HG03558 (cell line): ENCODE data around the gene UBE2I.

Source experiments
- ATAC-seq: cut with Tn5 transposase; IDR thresholded peaks from one replicate; pipeline ENCODE4 v1.9.1; 2021; ENCODE audit warnings: moderate number of reproducible peaks; ENCODE audit not compliant: unreplicated experiment; ENCODE audit errors: extremely low read depth

UBE2I gene

DNA sequence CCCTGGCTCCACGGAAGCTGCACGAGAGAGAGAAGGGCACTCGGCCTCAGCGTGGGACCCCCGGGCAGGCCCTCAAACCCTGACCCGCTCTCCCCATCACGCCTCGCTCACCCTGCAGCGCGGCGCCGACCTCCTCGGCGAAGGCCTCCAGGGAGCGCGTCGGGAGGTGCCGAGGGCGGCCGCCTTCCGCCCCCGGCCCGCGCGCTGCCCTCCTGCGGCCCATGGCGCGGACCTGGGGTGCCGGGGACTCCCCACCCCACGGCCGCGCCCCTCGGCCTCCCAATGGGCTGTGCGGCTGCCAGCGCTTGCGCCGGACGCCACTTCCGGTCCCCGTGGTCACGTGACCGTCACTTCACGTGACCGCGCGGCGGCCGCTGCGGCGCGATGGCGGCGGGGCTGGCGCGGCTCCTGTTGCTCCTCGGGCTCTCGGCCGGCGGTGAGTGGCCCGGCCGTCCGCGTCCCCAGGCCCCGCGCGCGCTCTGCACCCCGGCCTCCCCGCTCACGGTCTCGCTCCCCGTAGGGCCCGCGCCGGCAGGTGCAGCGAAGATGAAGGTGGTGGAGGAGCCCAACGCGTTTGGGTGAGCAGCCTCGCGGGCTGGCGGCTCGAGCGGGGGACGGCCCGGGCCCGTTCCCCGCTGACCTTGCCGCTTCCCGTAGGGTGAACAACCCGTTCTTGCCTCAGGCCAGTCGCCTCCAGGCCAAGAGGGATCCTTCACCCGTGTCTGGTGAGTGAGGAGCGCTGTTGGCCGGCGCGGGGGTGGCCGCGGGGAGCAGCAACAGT is 42.3 kb downstream of the UBE2I start, which contains the start of the genes GNPTG and TSR3:
Gene GNPTG (plus strand): TSS at position 350 of the 781 bp plus-strand sequence. CDS start 35 bp downstream, at position 385.
Gene TSR3 (minus strand): TSS at position 297 of the 781 bp plus-strand sequence. CDS start 74 bp downstream, at position 223.
- no peak for ATAC-seq

DNA sequence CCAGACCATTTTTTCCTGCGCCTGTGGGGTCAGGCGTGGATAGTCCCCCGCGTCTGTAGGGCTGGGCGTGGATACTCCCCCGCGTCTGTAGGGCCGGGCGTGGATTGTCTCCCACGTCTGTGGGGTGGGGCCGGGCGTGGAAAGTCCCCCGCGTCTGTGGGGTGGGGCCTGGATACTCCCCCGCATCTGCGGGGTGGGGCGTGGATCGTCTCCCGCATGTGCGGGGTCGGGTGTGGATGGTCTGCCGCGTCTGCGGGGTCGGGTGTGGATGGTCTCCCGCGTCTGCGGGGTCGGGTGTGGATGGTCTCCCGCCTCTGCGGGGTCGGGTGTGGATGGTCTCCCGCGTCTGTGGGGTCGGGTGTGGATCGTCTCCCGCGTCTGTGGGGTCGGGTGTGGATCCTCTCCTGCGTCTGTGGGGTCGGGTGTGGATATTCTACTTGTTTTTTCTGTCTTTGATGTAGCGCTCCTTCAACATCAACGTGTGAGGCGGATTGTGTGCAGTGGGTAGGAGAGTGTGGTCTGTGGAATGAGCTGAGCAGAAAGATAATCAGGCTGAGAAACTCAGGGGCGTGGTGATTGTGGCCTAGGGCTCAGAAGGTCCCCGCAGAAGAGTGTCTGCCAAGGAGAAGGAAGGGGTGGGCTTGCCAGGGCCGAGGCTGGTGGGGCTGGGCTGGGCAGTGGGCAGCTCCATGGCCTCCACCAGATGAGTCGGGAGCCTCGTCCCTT is 45.5 kb downstream of the UBE2I start:
- ATAC-seq: no peak

DNA sequence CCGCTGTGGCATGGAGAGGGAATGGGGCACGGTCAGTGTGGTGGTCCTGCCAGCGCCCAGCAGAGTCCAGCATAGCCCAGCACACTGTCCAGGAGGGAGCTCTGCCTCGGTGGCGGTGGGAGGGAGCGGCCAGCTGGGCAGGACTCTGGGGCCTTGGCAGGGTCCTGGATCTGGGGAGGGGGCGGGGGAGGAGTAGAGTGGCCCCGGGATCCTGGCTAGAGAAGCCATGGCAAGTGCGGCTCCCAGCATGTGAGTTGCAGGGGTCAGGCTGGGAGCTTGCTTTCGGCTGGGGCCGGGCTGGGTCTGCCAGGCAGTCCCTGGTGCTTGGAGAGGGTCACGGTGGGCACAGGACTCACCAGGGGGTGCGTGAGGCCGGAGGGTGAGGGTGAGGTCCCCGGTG is 46.2 kb downstream of the UBE2I start:
- ATAC-seq: no peak

DNA sequence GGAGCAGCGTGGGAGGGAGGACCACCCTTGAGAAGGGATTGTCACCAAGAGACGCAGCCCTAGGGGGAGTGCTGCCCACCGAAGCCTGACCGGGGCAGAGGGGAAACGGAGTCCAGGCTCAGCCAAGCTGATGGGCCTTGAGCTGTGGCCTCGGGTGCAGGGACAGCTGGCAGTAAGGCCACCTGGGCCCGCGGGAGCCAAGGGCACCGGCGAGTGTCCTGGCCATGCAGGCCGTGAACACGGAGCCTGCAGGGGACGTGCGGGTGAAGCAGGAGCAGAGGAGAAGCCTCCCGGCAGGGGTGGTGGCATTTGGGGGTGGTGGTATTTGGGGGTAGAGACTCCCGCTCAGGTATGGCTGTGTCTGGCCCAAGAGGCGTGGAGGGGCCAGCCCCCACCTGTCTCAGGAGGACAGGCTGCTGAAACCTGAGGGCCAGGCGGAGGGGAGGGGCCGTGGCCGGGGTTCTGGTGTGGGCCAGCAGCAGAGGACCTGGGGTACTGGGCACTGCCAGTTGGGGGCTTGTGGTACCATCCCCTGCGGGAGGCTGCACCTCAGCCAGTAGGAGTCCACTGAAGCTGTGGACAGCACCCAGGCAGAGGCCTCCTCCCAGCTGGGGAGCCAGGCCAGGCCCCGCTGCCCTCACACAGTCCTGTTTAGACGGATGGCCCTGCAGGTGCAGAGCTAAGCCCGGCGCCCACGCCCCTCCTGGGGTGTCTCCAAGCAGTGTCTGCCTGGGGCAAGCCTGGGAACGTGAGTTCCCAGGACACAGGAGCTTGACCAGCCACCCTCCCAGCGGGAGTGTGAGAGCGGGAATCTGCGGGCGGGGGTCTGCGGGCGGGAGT is 46.8 kb downstream of the UBE2I start:
- ATAC-seq: no peak

DNA sequence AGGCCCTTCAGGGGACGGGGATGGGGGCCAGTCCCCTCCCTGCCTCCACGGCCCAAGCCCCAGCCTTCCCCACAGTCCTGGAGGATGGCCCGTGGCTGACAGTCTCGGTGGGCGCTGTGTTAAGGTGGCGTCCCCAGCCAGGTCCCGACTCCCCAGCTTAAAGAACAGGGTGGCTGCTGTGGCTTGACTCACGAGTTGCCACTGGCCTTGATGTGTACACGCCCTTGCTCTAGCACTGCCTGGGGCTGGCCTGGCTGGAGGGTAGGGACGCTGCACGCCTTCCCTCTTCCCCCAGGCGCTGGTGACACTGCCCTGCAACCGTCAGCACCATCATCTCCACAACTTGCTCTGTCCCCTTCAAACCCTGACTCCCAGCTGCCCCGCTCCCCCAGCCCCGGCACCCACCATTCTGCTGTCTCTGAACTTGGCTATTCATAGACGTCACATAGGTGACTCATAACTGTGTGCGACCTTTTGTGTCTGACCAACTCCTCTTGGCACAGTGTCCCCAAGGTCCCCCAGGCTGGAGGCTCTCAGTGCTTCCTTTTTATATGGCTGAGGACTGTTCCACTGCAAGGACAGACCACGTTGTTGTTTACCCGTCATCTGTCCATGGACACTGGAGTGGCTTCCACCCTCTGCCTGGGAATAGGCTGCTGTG is 48.6 kb downstream of the UBE2I start:
- no peak for ATAC-seq

DNA sequence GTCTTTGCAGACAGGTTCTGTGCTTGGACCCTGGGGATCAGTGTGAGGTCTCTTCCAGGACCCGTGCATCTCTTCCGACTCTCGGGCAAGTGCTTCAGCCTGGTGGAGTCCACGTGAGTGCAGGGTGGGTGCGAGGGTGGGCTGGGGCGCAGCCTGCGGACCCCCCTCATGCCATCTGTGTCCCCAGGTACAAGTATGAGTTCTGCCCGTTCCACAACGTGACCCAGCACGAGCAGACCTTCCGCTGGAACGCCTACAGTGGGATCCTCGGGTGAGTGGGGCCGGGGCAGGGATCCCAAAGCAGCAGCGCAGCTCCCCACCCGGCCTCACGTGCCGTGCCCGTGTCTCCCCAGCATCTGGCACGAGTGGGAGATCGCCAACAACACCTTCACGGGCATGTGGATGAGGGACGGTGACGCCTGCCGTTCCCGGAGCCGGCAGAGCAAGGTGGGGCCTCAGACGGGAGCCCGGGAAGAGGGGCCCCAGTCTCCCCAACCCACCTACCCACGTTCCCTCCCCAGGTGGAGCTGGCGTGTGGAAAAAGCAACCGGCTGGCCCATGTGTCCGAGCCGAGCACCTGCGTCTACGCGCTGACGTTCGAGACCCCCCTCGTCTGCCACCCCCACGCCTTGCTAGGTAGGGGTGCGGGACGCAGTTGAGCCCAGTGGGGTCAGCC is 52.4 kb downstream of the UBE2I start:
- no peak for ATAC-seq

DNA sequence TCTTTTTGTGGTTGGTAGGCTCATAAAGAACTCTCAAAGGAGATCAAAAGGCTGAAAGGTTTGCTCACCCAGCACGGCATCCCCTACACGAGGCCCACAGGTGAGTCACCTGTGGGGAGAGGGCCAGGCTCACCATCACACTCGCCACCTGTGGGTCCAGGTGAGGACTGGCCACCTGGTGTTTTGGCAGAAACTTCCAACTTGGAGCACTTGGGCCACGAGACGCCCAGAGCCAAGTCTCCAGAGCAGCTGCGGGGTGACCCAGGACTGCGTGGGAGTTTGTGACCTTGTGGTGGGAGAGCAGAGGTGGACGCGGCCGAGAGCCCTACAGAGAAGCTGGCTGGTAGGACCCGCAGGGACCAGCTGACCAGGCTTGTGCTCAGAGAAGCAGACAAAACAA is 53.4 kb downstream of the UBE2I start:
- no peak for ATAC-seq

DNA sequence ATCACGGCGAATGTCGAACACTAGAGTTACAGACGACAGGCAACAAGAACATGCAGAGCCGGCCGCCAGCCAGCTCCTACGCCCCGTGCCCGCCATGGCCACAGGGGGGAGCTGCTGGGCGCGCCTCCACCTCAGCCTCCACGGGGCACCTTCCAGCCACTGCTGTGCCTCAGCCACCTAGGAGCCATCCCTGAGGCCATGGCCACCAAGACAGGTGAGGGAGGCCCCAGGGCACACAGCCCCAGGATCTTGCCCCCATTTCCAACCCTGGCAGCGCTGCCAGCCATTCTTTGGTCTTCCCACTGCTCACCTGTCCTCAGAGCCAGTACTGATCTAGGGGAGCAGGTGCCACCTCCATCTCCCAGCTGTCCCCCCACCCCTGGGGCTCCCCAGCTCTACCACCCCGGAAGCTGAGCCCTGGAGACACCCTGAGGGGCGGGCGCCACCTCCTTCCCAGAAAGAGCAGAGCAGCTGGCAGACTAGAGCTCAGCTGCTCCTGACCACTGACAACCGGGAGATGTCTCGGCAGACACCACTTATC is 54.1 kb downstream of the UBE2I start:
- ATAC-seq: no peak

DNA sequence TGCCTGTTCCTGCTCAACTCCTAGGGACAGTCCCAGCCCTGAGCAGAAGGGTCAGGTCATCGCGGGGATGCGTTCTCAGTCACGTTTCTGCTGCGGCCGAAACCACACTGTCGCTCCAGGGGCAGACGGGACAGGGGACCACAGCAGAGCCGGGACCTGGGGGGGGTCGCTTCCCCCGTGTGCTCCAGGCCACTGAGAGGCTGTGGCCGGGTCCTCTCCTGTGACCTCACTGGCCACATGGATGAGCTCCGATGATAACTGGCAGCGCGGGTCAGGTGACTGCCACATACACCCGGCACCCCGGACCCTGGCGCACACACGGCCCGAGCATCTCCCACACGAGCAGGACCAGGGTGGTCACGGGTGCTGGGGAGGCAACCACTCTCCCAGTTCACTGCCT is 55.1 kb downstream of the UBE2I start:
- ATAC-seq: no peak

DNA sequence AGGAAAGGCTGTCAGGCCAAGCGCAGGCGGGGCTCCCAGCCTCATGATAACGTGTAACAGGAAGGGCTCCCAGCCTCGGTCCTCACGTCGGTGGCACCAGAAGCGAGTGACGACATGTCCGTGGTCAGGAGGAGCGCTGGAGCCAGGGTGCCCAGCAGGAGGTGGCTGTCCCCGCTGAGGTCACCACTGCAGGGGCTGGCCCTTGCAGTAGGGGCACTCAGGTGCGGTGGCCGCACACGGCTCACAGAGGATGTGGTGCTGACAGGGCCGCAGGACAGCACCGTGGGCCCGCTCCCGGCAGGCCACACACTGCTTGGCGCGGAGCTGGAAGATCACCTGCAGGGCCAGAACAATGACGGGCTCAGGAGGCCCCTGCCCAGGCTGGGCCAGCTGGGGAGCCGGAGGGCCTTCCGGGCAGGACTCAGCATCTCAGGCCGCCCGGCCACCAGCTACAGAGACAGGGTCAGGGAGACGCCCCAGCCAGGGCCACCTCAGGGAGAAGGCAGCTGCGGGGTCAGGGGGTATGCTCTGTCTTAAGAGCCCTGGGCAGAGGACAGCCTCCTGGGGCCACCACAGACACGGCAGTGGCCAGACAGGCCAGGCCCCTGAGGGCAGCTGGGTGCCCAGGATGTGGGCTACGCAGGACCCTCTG is 56.8 kb downstream of the UBE2I start:
- ATAC-seq: no peak

DNA sequence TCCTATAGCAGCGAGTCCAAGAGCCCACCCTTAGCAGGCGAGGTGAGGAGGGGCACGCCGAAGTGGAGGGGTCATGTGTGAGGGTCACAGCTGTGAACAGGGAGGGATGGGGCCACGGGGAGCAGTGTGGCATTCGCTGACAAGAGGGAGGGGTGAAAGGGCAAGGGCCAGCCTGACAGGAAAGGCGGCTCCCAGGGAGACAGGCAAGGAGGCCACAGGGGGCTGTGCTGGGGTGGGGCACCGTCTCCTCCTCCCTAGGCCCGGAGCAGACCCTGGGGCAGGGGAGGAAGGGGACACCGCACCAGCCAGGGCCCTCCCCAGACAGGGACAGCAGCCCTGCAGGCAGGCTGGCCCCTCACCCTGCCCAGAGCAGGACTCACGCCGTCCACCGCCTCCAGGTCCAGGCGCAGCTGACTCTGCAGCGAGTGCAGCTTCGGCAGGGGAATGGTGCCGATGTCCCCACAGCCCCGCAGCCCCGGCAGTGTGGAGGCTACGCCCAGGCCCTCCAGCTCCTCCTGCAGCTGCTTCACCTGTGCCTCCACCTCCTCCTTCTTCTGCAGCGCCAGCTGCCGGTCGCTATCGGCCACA is 57.4 kb downstream of the UBE2I start:
- no peak for ATAC-seq

DNA sequence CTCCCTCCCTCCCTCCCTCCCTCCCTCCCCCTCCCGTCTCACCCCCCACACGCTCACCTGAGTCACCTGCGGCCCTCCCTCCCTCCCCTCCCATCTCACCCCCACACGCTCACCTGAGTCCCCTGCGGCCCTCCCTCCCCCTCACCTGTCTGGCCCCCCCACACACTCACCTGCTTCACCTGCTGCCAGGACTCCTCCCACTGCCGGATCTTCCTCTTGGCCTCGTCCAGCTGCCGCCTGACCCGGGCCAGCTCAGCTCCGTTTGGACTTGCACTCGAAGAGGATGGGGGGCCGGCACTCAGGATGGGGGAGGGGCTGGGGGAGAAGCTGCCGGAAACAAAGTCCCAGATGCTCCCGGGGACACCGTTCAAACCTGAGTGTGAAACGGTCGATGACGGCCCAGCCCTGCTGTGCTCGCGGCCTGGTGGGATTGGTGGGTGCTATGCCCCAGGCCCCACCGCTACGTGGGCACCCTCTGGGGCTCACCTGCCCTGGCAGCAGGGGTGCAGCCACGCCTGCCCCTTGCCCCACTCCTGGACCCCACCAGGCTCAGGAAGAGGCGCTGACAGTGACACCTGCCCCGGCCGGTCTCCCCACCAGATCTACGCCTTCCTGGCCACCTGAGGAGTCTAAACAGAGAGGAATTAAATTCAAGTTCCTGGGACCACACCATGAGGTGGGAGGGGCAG is 58.2 kb downstream of the UBE2I start:
- no peak for ATAC-seq

DNA sequence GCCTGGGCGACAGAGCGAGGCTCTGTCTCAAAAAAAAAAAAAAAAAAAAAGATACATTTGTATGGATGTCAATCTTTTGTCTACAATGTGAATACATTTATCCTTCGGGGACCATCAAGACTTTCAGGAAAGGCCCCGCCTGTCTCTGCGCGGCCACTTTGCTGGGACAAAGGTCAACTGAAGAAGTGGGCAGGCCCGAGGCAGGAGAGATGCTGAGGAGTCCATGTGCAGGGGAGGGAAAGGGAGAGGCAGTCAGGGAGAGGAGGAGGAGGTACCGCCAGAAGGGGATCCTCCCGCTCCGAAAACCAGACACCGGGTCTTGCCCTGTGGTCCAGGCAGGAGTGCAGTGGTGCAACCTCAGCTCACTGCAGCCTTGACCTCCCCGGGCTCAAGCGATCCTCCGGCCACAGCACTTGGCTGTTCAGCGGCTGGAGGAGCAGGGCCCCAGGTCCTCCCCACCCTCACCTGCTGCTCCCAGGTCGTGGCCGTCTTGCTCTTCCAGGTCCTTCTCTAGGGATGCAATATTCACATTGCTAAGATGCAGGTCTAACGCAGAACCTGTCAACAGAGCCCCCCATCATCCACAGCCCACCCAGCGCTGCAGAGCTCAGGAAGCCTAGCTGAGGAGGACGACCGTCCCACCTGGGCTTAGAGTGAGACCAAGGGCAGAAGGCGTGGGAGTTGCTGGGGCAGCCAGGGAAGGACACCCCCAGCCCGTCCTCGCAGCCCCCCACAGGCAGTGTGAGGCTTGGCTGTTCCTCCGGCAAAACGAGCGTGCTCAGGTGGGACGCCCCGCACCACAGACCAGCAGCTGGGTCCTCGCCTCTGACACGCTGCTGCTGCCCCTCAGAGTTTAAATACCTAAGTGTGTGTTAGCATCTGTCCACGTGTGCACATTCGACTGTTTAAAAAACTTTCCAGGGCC is 61.9 kb downstream of the UBE2I start:
- ATAC-seq: no peak

DNA sequence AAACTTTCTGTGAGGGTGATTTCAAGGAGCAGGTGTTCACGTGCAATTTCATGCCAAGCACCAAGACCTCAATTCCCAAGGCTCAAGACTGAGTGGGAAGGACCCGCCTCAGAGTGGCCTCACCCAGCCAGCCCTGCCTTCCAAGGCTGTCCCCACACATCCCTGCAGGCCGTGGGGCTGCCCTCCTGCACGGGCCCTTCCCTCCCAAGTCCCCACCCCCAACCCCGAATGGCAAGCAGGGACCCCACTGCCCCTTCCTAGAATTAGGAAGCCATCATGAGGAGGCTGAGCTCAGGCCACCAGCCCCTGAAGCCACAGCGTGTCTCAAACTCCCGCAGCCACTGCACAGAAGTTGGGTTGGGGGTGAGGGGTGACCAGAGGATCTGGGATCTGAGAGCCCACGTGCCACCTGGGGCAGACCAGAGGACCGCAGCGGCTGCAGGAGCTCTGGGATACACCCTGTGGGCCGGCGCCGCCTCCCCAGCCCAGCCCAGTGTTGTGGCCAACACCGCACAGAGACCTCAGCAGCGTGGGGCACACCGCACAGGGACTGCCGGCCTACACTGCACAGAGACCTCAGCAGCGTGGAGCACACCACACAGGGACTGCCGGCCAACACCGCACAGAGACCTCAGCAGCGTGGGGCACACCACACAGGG is 63.0 kb downstream of the UBE2I start:
- ATAC-seq: no peak

DNA sequence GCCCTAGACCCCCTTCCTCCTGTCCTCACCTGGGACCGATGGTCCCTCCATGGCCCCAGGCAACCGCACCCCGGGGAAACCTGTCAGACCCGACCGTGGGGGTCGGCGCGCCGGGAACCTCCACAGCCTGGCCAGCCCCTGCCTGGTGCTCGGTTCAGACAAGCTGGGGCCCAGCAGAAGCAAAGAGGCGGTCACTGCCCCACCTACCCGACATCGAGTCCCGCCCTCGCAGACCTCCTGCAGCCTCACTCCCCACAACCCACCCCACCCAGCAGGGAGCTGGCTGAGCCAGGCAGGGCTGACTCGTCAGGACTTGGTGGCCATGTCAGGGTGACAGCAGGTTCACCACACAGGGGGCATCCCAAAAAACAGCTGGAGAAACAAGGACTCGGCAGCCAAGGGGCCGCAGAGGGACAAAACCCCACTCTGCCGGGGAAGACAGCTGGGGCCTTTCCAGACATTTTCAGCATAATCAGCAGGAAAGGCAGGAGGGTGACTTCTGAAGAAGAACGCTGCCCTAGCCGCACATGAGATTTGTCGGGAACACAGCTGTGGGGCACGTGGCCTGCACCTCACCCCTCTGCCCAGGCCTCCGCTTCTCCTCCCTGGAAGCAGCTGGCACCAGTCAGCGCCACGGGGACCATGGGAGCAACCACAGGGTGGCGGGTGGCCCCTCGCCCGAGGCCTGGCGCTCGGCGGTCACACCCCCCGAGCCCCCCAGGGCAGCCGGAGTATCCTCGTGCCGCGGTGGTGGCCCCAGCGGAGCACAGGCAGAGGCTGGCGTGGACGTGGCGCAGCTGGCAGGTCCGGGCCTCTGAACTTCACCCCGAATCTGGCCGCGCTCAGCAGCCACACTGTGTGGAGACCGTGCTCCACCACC is 65.2 kb downstream of the UBE2I start:
- no peak for ATAC-seq

DNA sequence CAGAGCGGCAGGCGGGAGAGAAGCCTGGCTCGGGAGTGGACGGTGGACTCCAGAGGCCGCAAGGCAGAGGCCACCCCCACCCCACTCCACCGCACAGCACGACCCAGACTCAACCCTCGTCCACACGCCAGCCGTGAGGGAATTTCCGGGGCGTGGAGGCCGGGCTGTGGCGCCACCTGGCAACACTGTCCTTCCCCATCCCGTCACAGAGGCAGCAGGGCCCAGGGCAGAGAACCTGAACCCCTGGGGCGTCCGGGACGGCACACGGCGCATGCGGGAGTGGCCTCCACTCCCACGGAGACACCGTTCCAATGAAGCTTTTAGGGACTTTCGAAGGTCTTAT is 65.8 kb downstream of the UBE2I start:
- ATAC-seq: no peak
